Medulla oblongata (tissue), 1 donor: ENCODE results near the gene KSR2.

Experiments
- DNase-seq: peaks from one replicate; pipeline ENCODE4 v3.0.0-alpha.2; 2015; ENCODE audit errors: extremely low spot score

Gene KSR2

GRCh38 chr12:117457189-117457588, 511.6 kb downstream of the KSR2 start:
- no peak for DNase-seq

- no peak for DNase-seq
These were observed 512.7 kb downstream of the KSR2 start for GRCh38 chr12:117456076-117456475.

DNA sequence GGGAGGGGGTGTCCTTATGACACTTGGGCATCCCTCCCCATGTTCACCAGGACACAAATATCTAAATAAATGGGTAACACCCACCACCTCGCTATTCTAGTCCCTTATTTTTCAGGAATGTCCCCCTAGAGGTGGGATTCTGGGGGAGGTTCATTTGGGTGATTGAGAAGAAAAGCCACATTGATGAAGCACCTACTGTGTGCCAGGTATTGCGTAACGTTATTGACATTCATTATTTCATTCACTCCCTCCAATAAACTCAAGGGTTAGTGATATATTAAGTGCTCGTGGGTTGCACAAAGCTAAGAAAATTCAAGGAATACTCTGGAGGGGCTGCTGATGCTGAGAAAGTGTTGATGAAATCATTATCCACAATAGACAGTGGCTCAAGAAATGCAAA, 514.8 kb downstream of the KSR2 start:
- no peak for DNase-seq

GRCh38 chr12:117452112-117452511, 516.7 kb downstream of the KSR2 start:
- DNase-seq = no peak

DNA sequence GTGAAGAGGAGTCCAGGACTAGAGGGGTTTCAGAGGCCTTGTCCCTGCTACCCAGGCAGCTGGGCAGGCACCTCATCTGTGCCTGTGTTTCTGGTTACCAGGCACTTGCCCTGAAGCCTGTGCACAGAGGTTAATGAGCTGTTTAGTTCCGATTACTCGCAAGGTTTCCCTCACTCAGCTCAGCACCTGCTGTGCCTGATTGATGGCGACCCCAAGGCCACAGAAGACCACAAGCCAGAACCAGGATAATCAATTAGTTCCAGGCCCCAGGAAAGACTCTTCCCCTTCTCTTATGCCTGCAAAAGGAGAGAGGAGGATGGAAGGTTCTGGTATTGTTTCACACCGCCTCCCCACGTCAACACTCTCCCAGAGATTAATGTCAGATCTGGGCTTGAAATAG, 518.6 kb downstream of the KSR2 start:
- DNase-seq = no peak

DNA sequence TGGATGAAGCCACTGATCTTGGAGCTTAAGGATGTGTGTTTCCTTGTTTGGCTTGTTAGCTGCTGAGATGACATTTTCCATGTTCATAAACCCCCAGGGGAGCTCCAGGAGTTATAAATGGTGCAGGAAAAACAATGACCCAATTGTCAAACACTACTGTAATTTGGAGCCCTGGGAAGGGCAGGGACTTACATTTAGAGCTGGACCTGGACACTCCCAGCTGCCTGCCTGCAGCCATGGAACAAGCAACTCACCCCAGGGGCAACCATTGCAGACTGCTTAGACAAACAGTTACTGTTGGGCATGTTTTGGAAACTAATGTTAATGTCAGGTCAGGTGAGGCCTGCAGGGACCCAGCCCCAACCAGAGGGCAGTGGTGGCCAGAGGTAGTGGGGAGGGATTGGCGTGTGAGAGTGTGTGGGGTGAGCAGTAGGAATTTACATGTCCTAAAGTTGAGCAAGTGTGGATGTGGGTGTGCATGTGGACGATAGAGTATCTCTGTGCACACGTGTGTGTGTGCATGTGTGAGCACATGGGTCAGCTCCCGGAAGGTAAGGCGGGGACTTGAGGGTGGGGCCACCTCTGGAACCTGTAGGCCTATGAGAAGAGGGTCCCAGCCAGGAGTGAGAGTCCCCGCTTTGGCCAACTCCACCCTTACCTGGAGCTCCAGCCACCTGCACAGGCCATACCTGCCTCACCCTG, 521.0 kb downstream of the KSR2 start:
- no peak for DNase-seq

DNA sequence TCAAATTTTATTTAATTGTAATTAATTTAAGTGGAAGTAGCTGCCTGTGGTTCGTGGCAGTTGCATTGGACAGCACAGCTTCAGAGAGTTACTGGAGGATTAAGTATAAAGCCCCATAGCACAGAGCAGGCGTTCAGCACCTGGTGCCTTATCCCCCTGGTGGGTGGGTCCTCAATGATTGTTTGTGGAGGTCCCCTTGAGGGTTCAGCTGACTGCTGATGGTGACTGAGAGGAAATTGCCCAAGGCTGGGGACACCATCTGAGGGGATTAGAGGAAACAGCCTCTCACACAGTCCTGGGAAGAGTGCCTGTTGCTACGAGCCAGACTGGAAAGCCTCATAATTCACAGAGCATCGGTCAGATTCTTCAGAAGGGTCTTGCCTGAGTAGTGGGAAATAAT, 524.0 kb downstream of the KSR2 start:
- DNase-seq = no peak

DNA sequence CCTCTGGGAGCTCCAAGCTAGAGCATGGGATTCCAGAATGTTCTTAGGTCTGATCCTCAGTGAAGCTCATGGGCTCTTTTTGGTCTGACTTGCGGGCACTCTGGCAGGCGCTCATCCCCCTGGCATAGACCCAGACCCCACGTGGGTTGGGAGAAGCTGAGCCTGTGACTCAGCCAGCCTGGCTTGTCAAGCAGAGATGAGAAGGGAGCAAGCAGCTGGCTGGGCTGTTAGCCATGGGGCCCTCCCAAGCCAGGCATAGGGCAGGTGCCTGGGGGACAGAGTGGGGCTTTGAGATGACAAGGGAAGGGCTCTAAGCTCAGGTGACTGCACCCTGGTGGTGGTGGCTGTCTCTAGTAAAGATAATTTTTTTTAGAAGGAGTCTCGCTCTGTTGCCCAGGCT, 527.0 kb downstream of the KSR2 start:
- peak; percentile 68 for DNase-seq

GRCh38 chr12:117440384-117440783, 528.4 kb downstream of the KSR2 start:
- DNase-seq = no peak

DNA sequence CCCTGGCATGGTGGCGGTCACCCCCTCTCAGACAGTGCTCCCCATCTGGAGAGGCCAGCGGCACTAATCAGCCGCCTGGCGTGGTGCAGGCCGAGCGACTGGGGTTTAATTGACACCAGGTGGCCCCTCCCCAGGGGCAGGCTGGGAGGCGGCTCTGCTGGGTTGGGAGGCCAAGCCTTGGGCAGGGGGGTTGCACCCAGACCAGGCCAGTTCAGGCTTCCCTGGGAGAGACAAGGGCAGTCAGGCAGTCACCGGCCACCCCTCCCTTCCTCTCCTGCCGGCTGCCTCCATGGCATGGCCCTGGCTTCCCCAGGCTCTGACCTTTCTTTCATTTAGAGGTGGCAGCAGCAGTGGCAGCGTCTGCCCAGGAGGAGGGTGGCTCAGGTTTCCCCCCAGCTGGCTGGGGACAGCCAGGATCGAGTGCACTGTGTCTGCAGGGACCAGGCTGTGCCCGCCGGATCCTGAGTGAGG, 529.2 kb downstream of the KSR2 start:
- peak; percentile 9 for DNase-seq

- no peak for DNase-seq
These were observed 530.0 kb downstream of the KSR2 start for GRCh38 chr12:117438809-117439208.

GRCh38 chr12:117437516-117438255, 531.1 kb downstream of the KSR2 start:
- DNase-seq = peak; percentile 73

GRCh38 chr12:117433878-117434277, 534.9 kb downstream of the KSR2 start:
- no peak for DNase-seq

GRCh38 chr12:117430246-117430645, 538.5 kb downstream of the KSR2 start:
- no peak for DNase-seq

DNA sequence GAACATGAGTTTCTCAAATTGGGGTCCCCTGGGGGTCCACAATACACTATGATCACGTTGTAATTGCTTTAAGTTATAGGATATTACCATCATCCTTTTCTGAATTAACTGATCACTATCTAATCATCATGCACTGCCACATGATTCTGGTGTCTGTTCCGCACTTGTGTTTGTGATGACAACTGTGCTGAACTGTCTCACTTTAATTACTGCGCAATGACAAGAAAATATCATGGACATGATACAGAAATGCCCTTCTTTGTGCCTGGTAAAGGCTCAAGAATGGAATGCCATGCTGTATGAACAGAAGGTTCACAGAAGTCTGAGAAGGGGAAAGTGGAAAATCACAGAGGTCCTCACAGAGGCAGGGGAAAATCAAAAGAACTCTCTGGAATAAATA, 541.6 kb downstream of the KSR2 start:
- no peak for DNase-seq

- no peak for DNase-seq
These were observed 546.8 kb downstream of the KSR2 start for GRCh38 chr12:117421987-117422386.

DNA sequence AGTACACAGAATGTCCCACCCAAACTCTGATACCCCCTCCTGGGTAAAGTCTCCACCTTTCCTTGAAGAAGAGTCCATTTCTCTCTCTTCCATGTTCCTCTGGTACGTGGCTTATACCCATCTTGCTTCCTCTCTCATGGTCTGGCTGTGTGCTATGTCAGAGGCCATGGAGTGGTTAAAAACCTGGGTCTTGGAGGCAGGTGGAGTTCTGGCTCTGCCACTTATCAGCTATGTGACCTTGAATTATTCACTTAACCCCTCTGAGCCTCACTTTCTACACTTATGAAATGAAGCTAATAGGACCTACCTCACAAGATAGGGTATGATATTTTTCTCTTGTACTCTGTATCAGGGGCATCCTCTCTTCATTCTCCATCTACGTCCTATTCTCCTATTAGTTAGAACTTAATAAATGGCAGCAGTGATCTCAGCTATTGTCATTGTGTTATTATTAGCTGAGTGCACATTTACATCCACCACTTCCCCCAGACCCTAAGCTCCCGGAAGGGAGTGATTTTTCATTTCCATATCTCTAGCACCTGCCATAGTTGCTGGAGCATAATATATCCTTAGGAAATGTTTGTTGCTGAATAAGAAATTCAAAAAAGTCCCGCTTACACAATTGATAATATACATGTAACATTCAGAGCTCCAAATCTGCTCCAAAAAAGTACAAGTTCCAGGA, 547.6 kb downstream of the KSR2 start:
- DNase-seq = no peak

DNA sequence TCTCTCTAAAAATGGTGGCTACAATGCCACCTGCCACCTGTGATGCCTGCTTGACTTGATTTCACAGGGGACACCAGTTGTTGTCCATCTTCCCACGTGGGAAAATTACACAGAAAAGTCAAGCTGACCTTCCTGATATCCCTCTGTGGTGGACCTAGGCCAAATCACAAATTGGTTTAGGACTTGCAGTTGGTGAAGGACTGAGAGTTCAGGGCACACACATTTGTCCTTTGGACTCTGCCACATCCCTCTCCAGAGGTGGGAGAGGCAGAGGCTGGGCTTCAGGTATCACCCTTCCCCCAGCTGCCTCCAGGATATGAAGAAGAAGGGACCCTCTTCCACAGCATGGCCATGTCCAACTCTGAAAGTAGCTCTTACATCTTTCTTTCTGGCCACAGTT, 551.8 kb downstream of the KSR2 start:
- DNase-seq = no peak

GRCh38 chr12:117412465-117413188, 556.2 kb downstream of the KSR2 start:
- DNase-seq = no peak

GRCh38 chr12:117409286-117409685, 559.5 kb downstream of the KSR2 start:
- no peak for DNase-seq

DNA sequence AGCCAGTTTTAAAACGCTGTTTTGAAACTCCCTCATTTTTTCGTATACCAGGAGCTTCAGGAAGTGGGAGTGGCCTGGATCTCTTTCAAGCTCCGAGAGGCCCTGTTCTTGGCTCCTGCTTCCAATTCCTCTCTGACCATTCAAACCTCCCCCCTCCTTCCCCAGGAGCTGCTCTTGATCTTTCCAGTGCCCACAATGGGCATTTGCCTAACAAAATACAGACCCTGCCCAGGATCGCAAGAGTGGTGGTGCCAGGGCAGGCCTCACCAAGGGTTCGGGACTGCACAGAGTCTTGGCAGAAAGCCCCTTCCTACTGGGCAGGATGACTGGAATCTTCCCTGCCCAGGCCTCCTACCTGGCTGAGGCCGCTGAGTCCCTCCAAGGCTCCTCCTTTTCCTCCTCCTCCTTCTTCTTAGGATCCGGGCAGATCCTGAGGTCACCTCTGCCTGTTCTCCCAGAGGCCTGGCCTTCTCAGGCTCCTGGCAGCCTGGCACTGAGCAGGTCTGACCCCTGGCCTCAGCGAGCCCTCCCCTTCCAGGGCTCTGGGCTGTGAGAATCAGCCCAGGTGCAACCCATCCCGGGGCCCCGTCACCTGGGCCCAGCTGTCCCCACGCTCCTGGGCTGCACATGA, 560.5 kb downstream of the KSR2 start:
- peak; percentile 76 for DNase-seq

DNA sequence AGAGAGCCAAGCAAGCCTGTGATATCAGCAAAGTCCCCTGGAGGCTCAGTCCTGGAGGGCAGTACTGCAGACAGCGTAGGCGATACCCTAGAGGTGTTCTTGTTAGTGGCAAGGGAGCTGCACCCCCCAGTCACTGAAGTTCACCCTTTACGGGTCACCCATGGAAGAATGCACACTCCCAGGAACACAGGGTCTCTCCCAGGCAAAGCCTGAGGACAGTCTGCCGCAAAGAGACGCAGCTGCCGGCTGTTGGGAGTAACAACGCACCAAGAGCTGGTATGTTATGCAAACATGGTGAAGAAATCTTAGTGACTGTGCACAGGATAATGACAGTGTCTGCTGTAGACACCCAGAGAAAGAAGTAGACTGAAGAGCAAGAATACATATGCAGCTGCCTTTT, 563.9 kb downstream of the KSR2 start:
- DNase-seq = no peak
